Cardiac muscle cell (in vitro differentiated cells and primary cell): ENCODE data around the gene GPN2. TPM values are rescaled to one million over a fixed set of nuclear protein-coding genes. Genes with fewer than 3 reads are reported as not detected.
"Not testable (repeated sequence)": the region's sequence is repeated elsewhere in the genome, so short reads cannot be mapped to it uniquely, and the experiment has no call there.

Source experiments
- DNase-seq, 2 donors: peaks; one replicate each; pipeline versions ENCODE4 v3.0.0 to v3.0.0-alpha.2; 2010 to 2017; ENCODE audit warnings: low read depth in 1 of 2, low spot score in 1 of 2
- H3K27ac ChIP-seq: fragments of 200-600 bp; sonication (generic); 2 replicates; pipeline ENCODE4 v1.5.1; 2016
- H3K27me3 ChIP-seq: fragments of 200-600 bp; sonication (generic); 2 replicates; pipeline ENCODE4 v1.6.0; 2016; ENCODE audit warnings: control low read depth
- H3K36me3 ChIP-seq: fragments of 200-600 bp; sonication (generic); 2 replicates; pipeline ENCODE4 v1.5.1; 2016; ENCODE audit warnings: control low read depth
- H3K4me1 ChIP-seq: fragments of 200-600 bp; sonication (generic); 2 replicates; pipeline ENCODE4 v1.8.1; 2017; ENCODE audit warnings: low read depth, mild to moderate bottlenecking, mixed run types
- H3K4me3 ChIP-seq: fragments of 200-600 bp; sonication (generic); 2 replicates; pipeline ENCODE4 v1.5.1; 2016; ENCODE audit warnings: mild to moderate bottlenecking
- H3K9me3 ChIP-seq: fragments of 200-600 bp; sonication (generic); 2 replicates; pipeline ENCODE4 v1.5.1; 2017; ENCODE audit warnings: low read depth, mild to moderate bottlenecking, control low read depth
- CTCF ChIP-seq: IDR thresholded peaks from 2 replicates; pipeline ENCODE4 v1.5.1; 2012; ENCODE audit warnings: low read depth, mild to moderate bottlenecking, low read length
- polyA plus RNA-seq: library from polyadenylated mRNA; unstranded; fragments of >200 nt; fragmentation: Nextera tagmentation; extraction: Ambion mirVana; gene quantifications from 2 replicates; pipeline ENCODE4 v1.2.1, GENCODE V29; 2016
- total RNA-seq: library from RNA; depleted of rRNA; stranded (reverse); fragments of >200 nt; gene quantifications from 2 replicates; pipeline ENCODE4 v1.2.3, GENCODE V29; 2016

GPN2 gene
- total and polyA plus RNA-seq, 2 experiments from 2014 or later: 18.4 to 32.2 TPM

GRCh38 chr1:26882696-26883463, 7.2 kb downstream of the GPN2 start:
- TF ChIP-seq CTCF: no peak
- Histone ChIP-seq H3K4me1 (no peaks in the 10 kb centered on the region), H3K36me3 (peaks cover 41% of the 10 kb centered on the region), H3K4me3 (no peak overlapping the region), H3K27ac (no peak overlapping the region), H3K27me3 (no peaks in the 10 kb centered on the region), H3K9me3 (no peaks in the 10 kb centered on the region)
- no peak for DNase-seq

GRCh38 chr1:26881611-26882010, 8.5 kb downstream of the GPN2 start:
- peaks cover 44% of the 10 kb centered on the region for H3K36me3 ChIP-seq
- not testable (repeated sequence) for DNase-seq, H3K9me3 ChIP-seq, H3K27me3 ChIP-seq, H3K4me3 ChIP-seq, H3K4me1 ChIP-seq, H3K27ac ChIP-seq

- H3K27me3 ChIP-seq: no peaks in the 10 kb centered on the region
- no peak overlapping the region for H3K4me3 ChIP-seq
- no peak for DNase-seq
- no peak overlapping the region for H3K27ac ChIP-seq
- peaks cover 37% of the 10 kb centered on the region for H3K36me3 ChIP-seq
- no peaks in the 10 kb centered on the region for H3K9me3 ChIP-seq
- no peak for TF ChIP-seq CTCF
- no peaks in the 10 kb centered on the region for H3K4me1 ChIP-seq
Observed at GRCh38 chr1:26879793-26880192, 10.3 kb downstream of the GPN2 start.

- DNase-seq: no peak
- Histone ChIP-seq H3K4me1 (no peaks in the 10 kb centered on the region), H3K27me3 (no peaks in the 10 kb centered on the region), H3K4me3 (no peak overlapping the region), H3K36me3 (peaks cover 17% of the 10 kb centered on the region), H3K27ac (no peak overlapping the region), H3K9me3 (no peaks in the 10 kb centered on the region)
- TF ChIP-seq CTCF: no peak
Observed at GRCh38 chr1:26877326-26877725, 12.8 kb downstream of the GPN2 start.

- no peak overlapping the region for H3K27ac ChIP-seq
- H3K36me3 ChIP-seq: peaks cover 10% of the 10 kb centered on the region
- TF ChIP-seq CTCF: no peak
- H3K4me3 ChIP-seq: no peak overlapping the region
- DNase-seq: no peak
- H3K27me3 ChIP-seq: no peaks in the 10 kb centered on the region
- no peaks in the 10 kb centered on the region for H3K9me3 ChIP-seq
- H3K4me1 ChIP-seq: no peaks in the 10 kb centered on the region
Observed at GRCh38 chr1:26874896-26875295, 15.2 kb downstream of the GPN2 start.

- not testable (repeated sequence) for H3K4me1 ChIP-seq, DNase-seq, H3K27ac ChIP-seq
Observed at GRCh38 chr1:26873097-26873496, 17.0 kb downstream of the GPN2 start.

More at GRCh38 chr1:26873097-26873496, 17.0 kb downstream of the GPN2 start:
- H3K4me3 ChIP-seq, H3K9me3 ChIP-seq, H3K36me3 ChIP-seq, H3K27me3 ChIP-seq: not testable (repeated sequence)
